Psoas muscle (tissue), 8 donors: Measurements from ENCODE around the gene DYNLRB1. TPM values are rescaled to one million over a fixed set of nuclear protein-coding genes. Genes with fewer than 3 reads are reported as not detected.

Experiments
- ATAC-seq, 4 donors: fragments of 200-7000 bp; cut with Tn5 transposase; one replicate each; pipeline ENCODE4 v1.9.1; 2020; ENCODE audit warnings: moderate library complexity in 3 of 4, mild to moderate bottlenecking in 2 of 4
- DNase-seq, 2 donors: peaks; one replicate each; pipeline ENCODE4 v3.0.0-alpha.2; 2020
- H3K27ac ChIP-seq: fragments of 200-600 bp; one replicate; pipeline ENCODE4 v1.8.0; 2022
- H3K27me3 ChIP-seq, 3 donors: fragments of 200-600 bp in 1 of 3; one replicate each; pipeline versions ENCODE4 v1.6.1 to v1.8.0; 2013 to 2022; ENCODE audit warnings: low read length in 2 of 3, mild to moderate bottlenecking in 2 of 3, moderate library complexity in 1 of 3; ENCODE audit not compliant: insufficient read depth in 3 of 3
- H3K36me3 ChIP-seq, 2 donors: fragments of 200-600 bp in 1 of 2; one replicate each; pipeline versions ENCODE4 v1.6.1 to v1.8.0; 2013 to 2022; ENCODE audit warnings: low read depth in 1 of 2, mild to moderate bottlenecking in 1 of 2, moderate library complexity in 1 of 2; ENCODE audit not compliant: insufficient read depth in 1 of 2
- H3K4me1 ChIP-seq: fragments of 200-600 bp; one replicate; pipeline ENCODE4 v1.8.0; 2022
- H3K4me3 ChIP-seq: fragments of 200-600 bp; one replicate; pipeline ENCODE4 v1.8.0; 2022; ENCODE audit warnings: mild to moderate bottlenecking
- H3K9me3 ChIP-seq: fragments of 200-600 bp; one replicate; pipeline ENCODE4 v1.8.0; 2022
- CTCF ChIP-seq: fragments of 200-600 bp; IDR thresholded peaks from one replicate; pipeline ENCODE4 v1.8.0; 2022; ENCODE audit warnings: antibody characterized with exemption
- WGBS, 3 donors: extraction: QIAGEN DNeasy Blood & Tissue Kit; methylation state at CpG; one replicate each; pipeline versions ENCODE4 v1.1.6 to v1.1.7; 2013; 5-methylcytosine and 5-hydroxymethylcytosine counted together
- intact Hi-C, 2 donors: fragments of 100-400 bp; cut with DNase I; formaldehyde crosslinking; loops; one replicate each; pipeline versions ENCODE4 v1.11.0 to v1.14.2; 2022
- polyA plus RNA-seq, 3 donors: library from polyadenylated mRNA; stranded (reverse); fragments of 200-250 nt; gene quantifications; one replicate each; pipeline ENCODE4 v1.2.3, GENCODE V29; 2013
- total RNA-seq, 4 donors: library from RNA; stranded (reverse); fragmentation: NEBNext Ultra II Directional in 2 of 4; extraction: Animal tissue kit (Norgen Biotek cat#: 25700) in 2 of 4; gene quantifications; one replicate each; pipeline versions ENCODE4 v1.2.1 to v1.2.4, GENCODE V29; 2021 to 2023
- donor health status: healthy with polysubstance abuse.
- donor health status: DM: no; HTN: no; CAD: no; lungs with moderate emphysema.
- donor health status: Bipolar disorder and iron deficiency.
- donor health status: healthy.
- donor health status: DM: yes; HTN: yes; CAD: no.
- donor health status: DM: no; HTN: no; CAD: no.
- donor health status: DM: no; HTN: no; CAD: no.
- donor health status: DM: yes; HTN: yes; CAD: no.

DYNLRB1 gene
- total and polyA plus RNA-seq, 7 donors, result 93.2 to 179 (median 119) TPM

GRCh38 chr20:34531608-34532265 is 15.5 kb downstream of the DYNLRB1 start:
- intact Hi-C loops, result no loop called here
- TF ChIP-seq CTCF, result no peak
- H3K9me3 ChIP-seq, result no peaks in the 10 kb centered on the region
- WGBS, 3 donors, result 86 to 91% (median 89%) methylated on average over 8 of the region's 8 CpGs
- no peaks in the 10 kb centered on the region for H3K27me3 ChIP-seq
- peaks cover 7% of the 10 kb centered on the region for H3K4me1 ChIP-seq
- ATAC-seq (no peak), DNase-seq (no peak)
- no peak overlapping the region for H3K4me3 ChIP-seq
- H3K36me3 ChIP-seq, result peaks cover 5 to 84% of the 10 kb centered on the region in 2 donors
- no peak overlapping the region for H3K27ac ChIP-seq

DNA sequence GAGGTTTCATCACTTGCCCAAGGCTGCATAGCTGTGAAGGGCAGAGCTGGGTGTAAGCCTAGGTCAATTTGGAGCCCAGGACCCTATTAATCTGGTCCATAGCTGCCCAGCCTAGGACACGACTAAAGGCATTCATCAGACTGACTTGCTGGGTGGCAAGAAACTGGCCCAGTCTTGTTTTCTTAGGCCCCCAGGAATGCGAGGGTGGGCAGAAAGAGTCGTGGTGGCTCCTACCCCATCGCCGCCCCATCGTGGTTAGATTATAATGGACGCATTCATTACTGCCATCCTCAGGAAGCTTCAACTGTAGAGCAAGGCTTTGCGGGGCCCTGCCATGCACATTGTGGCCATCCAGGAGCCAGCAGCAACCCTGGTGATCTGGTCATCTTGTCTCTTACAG is 16.1 kb downstream of the DYNLRB1 start:
- no peak for TF ChIP-seq CTCF
- H3K4me1 ChIP-seq, result peaks cover 7% of the 10 kb centered on the region
- H3K36me3 ChIP-seq, result peaks cover 5 to 84% of the 10 kb centered on the region in 2 donors
- DNase-seq (no peak), ATAC-seq (no peak)
- WGBS, 3 donors, result 88 to 94% (median 88%) methylated on average over 8 of the region's 8 CpGs
- H3K9me3 ChIP-seq, result no peaks in the 10 kb centered on the region
- intact Hi-C loops, result no loop called here
- H3K27ac ChIP-seq, result no peak overlapping the region
- no peak overlapping the region for H3K4me3 ChIP-seq
- H3K27me3 ChIP-seq, result no peaks in the 10 kb centered on the region

GRCh38 chr20:34532756-34533155 is 16.5 kb downstream of the DYNLRB1 start:
- no peaks in the 10 kb centered on the region for H3K9me3 ChIP-seq
- WGBS, 3 donors, result 74 to 86% (median 78%) methylated on average over 7 of the region's 7 CpGs
- intact Hi-C loops, result no loop called here
- ATAC-seq (peak in 1 of 4 donors; percentile 10), DNase-seq (no peak)
- H3K36me3 ChIP-seq, result peaks cover 5 to 84% of the 10 kb centered on the region in 2 donors
- no peak overlapping the region for H3K4me3 ChIP-seq
- H3K4me1 ChIP-seq, result peaks cover 7% of the 10 kb centered on the region
- no peak for TF ChIP-seq CTCF
- H3K27ac ChIP-seq, result no peak overlapping the region
- no peaks in the 10 kb centered on the region for H3K27me3 ChIP-seq

- ATAC-seq, result no peak
- DNase-seq, result no peak
- Histone ChIP-seq H3K9me3 (no peaks in the 10 kb centered on the region), H3K4me1 (no peaks in the 10 kb centered on the region), H3K27ac (no peak overlapping the region), H3K4me3 (no peak overlapping the region), H3K36me3 (peaks cover 5 to 75% of the 10 kb centered on the region in 2 donors), H3K27me3 (no peaks in the 10 kb centered on the region)
- 87 to 92% (median 89%) methylated on average over 15 of the region's 15 CpGs for WGBS, 3 donors
- TF ChIP-seq CTCF, result no peak
- intact Hi-C loops, result loop anchor here in 1 of 2 donors (5.0 kb wide), 1 partner anchor 173 kb away; no protein-coding TSS in a partner anchor
These were observed 18.4 kb downstream of the DYNLRB1 start for GRCh38 chr20:34534391-34535165.
